Coronary artery (tissue), 2 donors: ENCODE measurements around the gene FRYL.

ENCODE experiments used
- DNase-seq: peaks from one replicate; pipeline ENCODE4 v3.0.0-alpha.2; 2017; ENCODE audit warnings: low spot score
- H3K27ac ChIP-seq, 2 donors: fragments of 200-600 bp; sonication (generic); one replicate each; pipeline ENCODE4 v1.5.1; 2016 to 2019
- H3K4me3 ChIP-seq: fragments of 200-600 bp; sonication (generic); 2 replicates; pipeline ENCODE4 v1.5.1; 2016; ENCODE audit warnings: mild to moderate bottlenecking, moderate library complexity
- CTCF ChIP-seq: fragments of 200-600 bp; sonication (generic); IDR thresholded peaks from one replicate; pipeline ENCODE4 v1.5.1; 2019; ENCODE audit warnings: antibody characterized with exemption

Gene FRYL

DNA sequence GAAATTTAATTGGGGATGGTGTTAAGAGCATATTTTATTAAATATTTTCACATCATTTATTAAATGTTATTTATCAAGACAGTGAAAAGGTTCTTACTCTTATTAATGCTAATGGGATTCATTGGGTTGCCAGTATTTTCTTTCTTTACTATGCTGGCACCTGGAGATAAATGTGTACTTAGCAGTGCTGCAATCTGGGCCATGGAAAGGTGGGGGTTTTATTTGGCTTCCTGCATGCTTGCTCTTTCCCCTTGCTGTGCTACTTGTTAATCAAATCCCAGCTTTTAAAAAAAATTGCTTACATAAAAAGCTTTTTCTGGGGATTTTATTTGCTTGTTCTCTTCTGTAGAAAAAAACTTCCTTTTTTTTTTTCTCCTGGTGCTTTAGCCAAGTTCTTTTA, 241.7 kb downstream of the FRYL start:
- no peak overlapping the region for H3K4me3 ChIP-seq
- H3K27ac ChIP-seq: no peak overlapping the region
- DNase-seq: no peak
- no peak for TF ChIP-seq CTCF

DNA sequence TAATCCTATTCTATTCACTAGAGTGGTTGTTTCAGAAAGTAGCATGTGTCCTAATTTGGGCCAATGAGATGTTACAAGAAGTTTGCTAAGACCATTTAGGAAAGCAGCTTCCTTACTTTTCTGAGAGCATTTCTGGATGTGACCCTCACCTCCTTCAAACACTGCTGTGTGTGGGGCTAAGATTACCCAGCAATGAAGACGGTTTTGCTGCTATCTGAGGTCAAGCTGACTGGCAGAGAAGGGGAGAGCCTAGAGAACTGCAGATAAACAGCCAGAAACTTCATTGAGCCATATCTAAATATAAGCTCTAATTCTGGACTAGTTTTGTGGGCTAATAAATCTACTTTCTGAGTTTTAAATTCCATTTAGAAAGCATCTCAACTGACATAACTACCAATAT, 253.7 kb downstream of the FRYL start:
- H3K27ac ChIP-seq: no peak overlapping the region
- no peak for DNase-seq
- TF ChIP-seq CTCF: no peak
- H3K4me3 ChIP-seq: no peak overlapping the region

DNA sequence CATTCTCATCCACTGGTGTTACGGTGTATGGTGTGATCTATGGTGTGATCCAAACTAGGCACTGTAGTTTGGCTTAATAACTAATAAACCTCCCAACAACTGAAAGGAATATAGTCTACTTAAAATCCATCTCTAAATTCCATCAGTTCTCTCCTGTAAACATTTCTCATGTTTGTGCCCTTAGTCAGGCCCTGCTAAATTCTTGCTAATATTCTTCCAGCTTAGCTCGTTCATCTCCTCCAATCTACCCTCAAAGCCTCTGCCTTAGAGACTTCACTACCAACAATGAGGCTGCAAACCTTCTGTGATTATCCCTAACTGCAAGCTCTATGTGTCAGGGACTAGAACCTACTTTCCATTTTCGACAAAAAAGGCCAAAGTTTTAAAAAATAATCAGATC, 261.9 kb downstream of the FRYL start:
- TF ChIP-seq CTCF: no peak
- H3K4me3 ChIP-seq: no peak overlapping the region
- H3K27ac ChIP-seq: no peak overlapping the region
- DNase-seq: no peak

- no peak for DNase-seq
- Histone ChIP-seq H3K4me3 (no peak overlapping the region), H3K27ac (no peak overlapping the region)
- TF ChIP-seq CTCF: no peak
Measured at GRCh38 chr4:48509543-48509942, 270.5 kb downstream of the FRYL start.

DNA sequence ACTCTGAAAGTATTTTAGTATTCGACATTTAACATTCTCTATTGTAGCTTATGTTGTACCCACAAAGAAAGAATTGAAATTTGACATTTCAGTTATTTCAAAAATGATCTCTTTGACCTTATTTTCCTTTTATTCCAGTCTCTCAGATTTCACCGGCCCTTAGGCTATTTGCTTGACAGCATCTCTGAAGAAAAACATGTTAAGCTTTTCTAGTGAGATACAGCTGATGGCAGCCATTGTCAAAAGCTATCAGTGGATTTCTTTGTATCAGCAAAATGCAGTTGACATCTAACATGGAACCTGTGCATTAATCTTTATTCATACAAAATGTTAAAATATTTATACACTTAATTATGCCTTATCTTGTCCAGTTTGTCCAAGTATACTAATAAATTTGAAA, 273.4 kb downstream of the FRYL start:
- TF ChIP-seq CTCF: no peak
- no peak for DNase-seq
- Histone ChIP-seq H3K27ac (no peak overlapping the region), H3K4me3 (no peak overlapping the region)

GRCh38 chr4:48504352-48504751, 275.7 kb downstream of the FRYL start:
- no peak overlapping the region for H3K27ac ChIP-seq
- no peak for TF ChIP-seq CTCF
- DNase-seq: no peak
- H3K4me3 ChIP-seq: no peak overlapping the region

GRCh38 chr4:48504026-48504330, 276.1 kb downstream of the FRYL start:
- Histone ChIP-seq H3K4me3 (no peak overlapping the region), H3K27ac (no peak overlapping the region)
- no peak for TF ChIP-seq CTCF
- DNase-seq: no peak
